Measurements from ENCODE around the gene GPC3.
"Not testable (repeated sequence)": the region's sequence is repeated elsewhere in the genome, so short reads cannot be mapped to it uniquely, and the experiment has no call there.

The GPC3 gene

GRCh38 chrX:133999031-133999705, 13.8 kb upstream of the GPC3 start:
- no peaks in the 10 kb centered on the region for H3K36me3 ChIP-seq (ENCODE audit: control insufficient read depth, insufficient read depth, low read length)
- H3K4me3 ChIP-seq (ENCODE audit: insufficient read depth, low read depth, low read length, poor library complexity, severe bottlenecking), result no peak overlapping the region
- H3K27me3 ChIP-seq (replicated peaks; ENCODE audit: control insufficient read depth, insufficient read depth, low read length, poor library complexity, severe bottlenecking), result no peaks in the 10 kb centered on the region
- no peaks in the 10 kb centered on the region for H3K4me1 ChIP-seq (ENCODE audit: control insufficient read depth, insufficient read depth, low read length, poor library complexity, severe bottlenecking)
- no peak for DNase-seq
- no peak overlapping the region for H3K27ac ChIP-seq (ENCODE audit: insufficient read depth, low read length, poor library complexity, severe bottlenecking)
- H3K9me3 ChIP-seq (ENCODE audit: control insufficient read depth, low read length), result no peaks in the 10 kb centered on the region

GRCh38 chrX:133995759-133996158, 10.4 kb upstream of the GPC3 start:
- no peaks in the 10 kb centered on the region for H3K27me3 ChIP-seq (replicated peaks; ENCODE audit: control insufficient read depth, insufficient read depth, low read length, poor library complexity, severe bottlenecking)
- H3K27ac ChIP-seq (ENCODE audit: insufficient read depth, low read length, poor library complexity, severe bottlenecking), result no peak overlapping the region
- no peak for DNase-seq

GRCh38 chrX:133994576-133994975, 9.2 kb upstream of the GPC3 start:
- Histone ChIP-seq H3K4me3 (ENCODE audit: insufficient read depth, low read depth, low read length, poor library complexity, severe bottlenecking) (no peak overlapping the region), H3K36me3 (ENCODE audit: control insufficient read depth, insufficient read depth, low read length) (no peaks in the 10 kb centered on the region), H3K4me1 (ENCODE audit: control insufficient read depth, insufficient read depth, low read length, poor library complexity, severe bottlenecking) (no peaks in the 10 kb centered on the region), H3K9me3 (ENCODE audit: control insufficient read depth, low read length) (no peaks in the 10 kb centered on the region), H3K27me3 (replicated peaks; ENCODE audit: control insufficient read depth, insufficient read depth, low read length, poor library complexity, severe bottlenecking) (no peaks in the 10 kb centered on the region), H3K27ac (ENCODE audit: insufficient read depth, low read length, poor library complexity, severe bottlenecking) (no peak overlapping the region)
- no peak for DNase-seq

More at GRCh38 chrX:133995759-133996158, 10.4 kb upstream of the GPC3 start:
- Histone ChIP-seq H3K4me1 (ENCODE audit: control insufficient read depth, insufficient read depth, low read length, poor library complexity, severe bottlenecking) (no peaks in the 10 kb centered on the region), H3K4me3 (ENCODE audit: insufficient read depth, low read depth, low read length, poor library complexity, severe bottlenecking) (no peak overlapping the region), H3K36me3 (ENCODE audit: control insufficient read depth, insufficient read depth, low read length) (no peaks in the 10 kb centered on the region), H3K9me3 (ENCODE audit: control insufficient read depth, low read length) (no peaks in the 10 kb centered on the region)

GRCh38 chrX:133992882-133993281, 7.5 kb upstream of the GPC3 start:
- no peaks in the 10 kb centered on the region for H3K4me1 ChIP-seq (ENCODE audit: control insufficient read depth, insufficient read depth, low read length, poor library complexity, severe bottlenecking)
- no peaks in the 10 kb centered on the region for H3K36me3 ChIP-seq (ENCODE audit: control insufficient read depth, insufficient read depth, low read length)
- DNase-seq, result no peak
- no peak overlapping the region for H3K4me3 ChIP-seq (ENCODE audit: insufficient read depth, low read depth, low read length, poor library complexity, severe bottlenecking)
- no peak overlapping the region for H3K27ac ChIP-seq (ENCODE audit: insufficient read depth, low read length, poor library complexity, severe bottlenecking)
- no peaks in the 10 kb centered on the region for H3K27me3 ChIP-seq (replicated peaks; ENCODE audit: control insufficient read depth, insufficient read depth, low read length, poor library complexity, severe bottlenecking)
- H3K9me3 ChIP-seq (ENCODE audit: control insufficient read depth, low read length), result no peaks in the 10 kb centered on the region

- H3K36me3 ChIP-seq (ENCODE audit: control insufficient read depth, insufficient read depth, low read length), result no peaks in the 10 kb centered on the region
- no peak for DNase-seq
- H3K9me3 ChIP-seq (ENCODE audit: control insufficient read depth, low read length), result no peaks in the 10 kb centered on the region
These were observed 6.4 kb upstream of the GPC3 start for GRCh38 chrX:133991814-133992213.

GRCh38 chrX:133991057-133991456, 5.7 kb upstream of the GPC3 start:
- not testable (repeated sequence) for H3K27me3 ChIP-seq (replicated peaks; ENCODE audit: control insufficient read depth, insufficient read depth, low read length, poor library complexity, severe bottlenecking); H3K36me3 ChIP-seq (ENCODE audit: control insufficient read depth, insufficient read depth, low read length); DNase-seq; H3K9me3 ChIP-seq (ENCODE audit: control insufficient read depth, low read length); H3K4me3 ChIP-seq (ENCODE audit: insufficient read depth, low read depth, low read length, poor library complexity, severe bottlenecking); H3K27ac ChIP-seq (ENCODE audit: insufficient read depth, low read length, poor library complexity, severe bottlenecking); H3K4me1 ChIP-seq (ENCODE audit: control insufficient read depth, insufficient read depth, low read length, poor library complexity, severe bottlenecking)

More at GRCh38 chrX:133991814-133992213, 6.4 kb upstream of the GPC3 start:
- Histone ChIP-seq H3K4me1 (ENCODE audit: control insufficient read depth, insufficient read depth, low read length, poor library complexity, severe bottlenecking) (no peaks in the 10 kb centered on the region), H3K27me3 (replicated peaks; ENCODE audit: control insufficient read depth, insufficient read depth, low read length, poor library complexity, severe bottlenecking) (no peaks in the 10 kb centered on the region), H3K4me3 (ENCODE audit: insufficient read depth, low read depth, low read length, poor library complexity, severe bottlenecking) (no peak overlapping the region), H3K27ac (ENCODE audit: insufficient read depth, low read length, poor library complexity, severe bottlenecking) (no peak overlapping the region)

GRCh38 chrX:133989993-133990392, 4.6 kb upstream of the GPC3 start:
- H3K4me1 ChIP-seq (ENCODE audit: control insufficient read depth, insufficient read depth, low read length, poor library complexity, severe bottlenecking), result no peaks in the 10 kb centered on the region
- H3K9me3 ChIP-seq (ENCODE audit: control insufficient read depth, low read length), result no peaks in the 10 kb centered on the region
- H3K27me3 ChIP-seq (replicated peaks; ENCODE audit: control insufficient read depth, insufficient read depth, low read length, poor library complexity, severe bottlenecking), result no peaks in the 10 kb centered on the region
- no peak for DNase-seq
- no peak overlapping the region for H3K27ac ChIP-seq (ENCODE audit: insufficient read depth, low read length, poor library complexity, severe bottlenecking)
- H3K36me3 ChIP-seq (ENCODE audit: control insufficient read depth, insufficient read depth, low read length), result no peaks in the 10 kb centered on the region
- H3K4me3 ChIP-seq (ENCODE audit: insufficient read depth, low read depth, low read length, poor library complexity, severe bottlenecking), result no peak overlapping the region

GRCh38 chrX:133989490-133989889, 4.1 kb upstream of the GPC3 start:
- no peak for DNase-seq
- Histone ChIP-seq H3K9me3 (ENCODE audit: control insufficient read depth, low read length) (no peaks in the 10 kb centered on the region), H3K36me3 (ENCODE audit: control insufficient read depth, insufficient read depth, low read length) (no peaks in the 10 kb centered on the region), H3K27me3 (replicated peaks; ENCODE audit: control insufficient read depth, insufficient read depth, low read length, poor library complexity, severe bottlenecking) (no peaks in the 10 kb centered on the region), H3K4me1 (ENCODE audit: control insufficient read depth, insufficient read depth, low read length, poor library complexity, severe bottlenecking) (peaks cover under 1% of the 10 kb centered on the region), H3K4me3 (ENCODE audit: insufficient read depth, low read depth, low read length, poor library complexity, severe bottlenecking) (no peak overlapping the region), H3K27ac (ENCODE audit: insufficient read depth, low read length, poor library complexity, severe bottlenecking) (no peak overlapping the region)

- H3K27me3 ChIP-seq (replicated peaks; ENCODE audit: control insufficient read depth, insufficient read depth, low read length, poor library complexity, severe bottlenecking), result no peaks in the 10 kb centered on the region
- H3K36me3 ChIP-seq (ENCODE audit: control insufficient read depth, insufficient read depth, low read length), result no peaks in the 10 kb centered on the region
- no peak for DNase-seq
- H3K27ac ChIP-seq (ENCODE audit: insufficient read depth, low read length, poor library complexity, severe bottlenecking), result no peak overlapping the region
- no peaks in the 10 kb centered on the region for H3K9me3 ChIP-seq (ENCODE audit: control insufficient read depth, low read length)
- peaks cover 4% of the 10 kb centered on the region for H3K4me1 ChIP-seq (ENCODE audit: control insufficient read depth, insufficient read depth, low read length, poor library complexity, severe bottlenecking)
- H3K4me3 ChIP-seq (ENCODE audit: insufficient read depth, low read depth, low read length, poor library complexity, severe bottlenecking), result no peak overlapping the region
These were observed 2.6 kb upstream of the GPC3 start for GRCh38 chrX:133988010-133988409.

- no peak overlapping the region for H3K27ac ChIP-seq (ENCODE audit: insufficient read depth, low read length, poor library complexity, severe bottlenecking)
- peaks cover 4% of the 10 kb centered on the region for H3K4me1 ChIP-seq (ENCODE audit: control insufficient read depth, insufficient read depth, low read length, poor library complexity, severe bottlenecking)
- no peak overlapping the region for H3K4me3 ChIP-seq (ENCODE audit: insufficient read depth, low read depth, low read length, poor library complexity, severe bottlenecking)
- H3K9me3 ChIP-seq (ENCODE audit: control insufficient read depth, low read length), result no peaks in the 10 kb centered on the region
- no peaks in the 10 kb centered on the region for H3K27me3 ChIP-seq (replicated peaks; ENCODE audit: control insufficient read depth, insufficient read depth, low read length, poor library complexity, severe bottlenecking)
- no peak for DNase-seq
- no peaks in the 10 kb centered on the region for H3K36me3 ChIP-seq (ENCODE audit: control insufficient read depth, insufficient read depth, low read length)
These were observed 1.8 kb upstream of the GPC3 start for GRCh38 chrX:133987188-133987587.

Measured in effector memory CD4-positive, alpha-beta T cell (primary cell).